HL-60 (cell line): Measurements from ENCODE around the gene ATP8B4.

Source experiments
- DNase-seq, 2 experiments: peaks; one replicate each; pipeline ENCODE4 v3.0.0-alpha.2; 2010 to 2020; ENCODE audit warnings: low read depth in 1 of 2, low spot score in 1 of 2
- H3K27ac ChIP-seq: fragments of 250-450 bp; sonication (Bioruptor Pico); replicated peaks from 2 replicates; pipeline ENCODE4 v1.5.1; 2020; ENCODE audit warnings: mild to moderate bottlenecking, moderate library complexity
- H3K27me3 ChIP-seq: fragments of 250-450 bp; sonication (Bioruptor Pico); 2 replicates; pipeline ENCODE4 v1.5.1; 2021; ENCODE audit warnings: mild to moderate bottlenecking, moderate library complexity; ENCODE audit not compliant: insufficient read depth, poor library complexity, severe bottlenecking
- H3K4me3 ChIP-seq: replicated peaks from 2 replicates; pipeline ENCODE4 v1.5.1; 2011; ENCODE audit warnings: mild to moderate bottlenecking, control low read depth, low read length; ENCODE audit not compliant: insufficient read depth
- GABPA ChIP-seq: IDR thresholded peaks from 2 replicates; pipeline ENCODE4 v1.6.1; 2012; ENCODE audit warnings: low read depth
- POLR2AphosphoS5 ChIP-seq: IDR thresholded peaks from 2 replicates; pipeline ENCODE4 v1.6.1; 2012; ENCODE audit warnings: low read depth
- SPI1 ChIP-seq: IDR thresholded peaks from 2 replicates; pipeline ENCODE4 v1.6.1; 2012; ENCODE audit warnings: low read depth, mild to moderate bottlenecking, borderline replicate concordance
- TF ChIP-seq, protein P1 (sequence below): IDR thresholded peaks from one replicate; pipeline ENCODE4 v1.5.1; 2011; ENCODE audit warnings: low read length, control low read depth, inconsistent platforms; ENCODE audit not compliant: insufficient read depth
- TF ChIP-seq, protein P2 (sequence below): IDR thresholded peaks from 2 replicates; pipeline ENCODE4 v1.6.1; 2012; ENCODE audit warnings: low read depth; ENCODE audit not compliant: insufficient replicate concordance

Gene ATP8B4

DNA sequence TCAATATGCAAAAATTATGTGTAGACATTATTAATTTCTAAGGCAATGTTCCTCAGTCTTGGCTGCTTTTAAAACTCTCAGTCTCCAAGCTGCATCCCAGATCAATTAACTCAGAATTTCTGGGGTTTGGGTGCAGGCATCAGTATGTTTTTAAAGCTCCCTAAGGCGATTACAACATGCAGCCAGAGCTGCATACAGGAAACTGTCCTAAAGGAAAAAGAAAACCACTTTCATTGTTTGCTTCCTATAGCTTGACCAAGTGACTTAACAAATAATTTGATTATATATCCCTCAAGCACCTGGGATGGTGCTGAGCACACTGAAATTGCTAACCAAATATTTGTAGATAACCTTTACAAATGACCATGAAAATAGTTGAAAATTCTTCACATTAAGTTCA lies 303.5 kb downstream of the ATP8B4 start:
- no peak for DNase-seq
- TF ChIP-seq GABPA = no peak
- TF ChIP-seq POLR2AphosphoS5 = no peak
- TF ChIP-seq, protein P1, sequence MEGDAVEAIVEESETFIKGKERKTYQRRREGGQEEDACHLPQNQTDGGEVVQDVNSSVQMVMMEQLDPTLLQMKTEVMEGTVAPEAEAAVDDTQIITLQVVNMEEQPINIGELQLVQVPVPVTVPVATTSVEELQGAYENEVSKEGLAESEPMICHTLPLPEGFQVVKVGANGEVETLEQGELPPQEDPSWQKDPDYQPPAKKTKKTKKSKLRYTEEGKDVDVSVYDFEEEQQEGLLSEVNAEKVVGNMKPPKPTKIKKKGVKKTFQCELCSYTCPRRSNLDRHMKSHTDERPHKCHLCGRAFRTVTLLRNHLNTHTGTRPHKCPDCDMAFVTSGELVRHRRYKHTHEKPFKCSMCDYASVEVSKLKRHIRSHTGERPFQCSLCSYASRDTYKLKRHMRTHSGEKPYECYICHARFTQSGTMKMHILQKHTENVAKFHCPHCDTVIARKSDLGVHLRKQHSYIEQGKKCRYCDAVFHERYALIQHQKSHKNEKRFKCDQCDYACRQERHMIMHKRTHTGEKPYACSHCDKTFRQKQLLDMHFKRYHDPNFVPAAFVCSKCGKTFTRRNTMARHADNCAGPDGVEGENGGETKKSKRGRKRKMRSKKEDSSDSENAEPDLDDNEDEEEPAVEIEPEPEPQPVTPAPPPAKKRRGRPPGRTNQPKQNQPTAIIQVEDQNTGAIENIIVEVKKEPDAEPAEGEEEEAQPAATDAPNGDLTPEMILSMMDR = no peak
- no peak for TF ChIP-seq SPI1
- TF ChIP-seq, protein P2, sequence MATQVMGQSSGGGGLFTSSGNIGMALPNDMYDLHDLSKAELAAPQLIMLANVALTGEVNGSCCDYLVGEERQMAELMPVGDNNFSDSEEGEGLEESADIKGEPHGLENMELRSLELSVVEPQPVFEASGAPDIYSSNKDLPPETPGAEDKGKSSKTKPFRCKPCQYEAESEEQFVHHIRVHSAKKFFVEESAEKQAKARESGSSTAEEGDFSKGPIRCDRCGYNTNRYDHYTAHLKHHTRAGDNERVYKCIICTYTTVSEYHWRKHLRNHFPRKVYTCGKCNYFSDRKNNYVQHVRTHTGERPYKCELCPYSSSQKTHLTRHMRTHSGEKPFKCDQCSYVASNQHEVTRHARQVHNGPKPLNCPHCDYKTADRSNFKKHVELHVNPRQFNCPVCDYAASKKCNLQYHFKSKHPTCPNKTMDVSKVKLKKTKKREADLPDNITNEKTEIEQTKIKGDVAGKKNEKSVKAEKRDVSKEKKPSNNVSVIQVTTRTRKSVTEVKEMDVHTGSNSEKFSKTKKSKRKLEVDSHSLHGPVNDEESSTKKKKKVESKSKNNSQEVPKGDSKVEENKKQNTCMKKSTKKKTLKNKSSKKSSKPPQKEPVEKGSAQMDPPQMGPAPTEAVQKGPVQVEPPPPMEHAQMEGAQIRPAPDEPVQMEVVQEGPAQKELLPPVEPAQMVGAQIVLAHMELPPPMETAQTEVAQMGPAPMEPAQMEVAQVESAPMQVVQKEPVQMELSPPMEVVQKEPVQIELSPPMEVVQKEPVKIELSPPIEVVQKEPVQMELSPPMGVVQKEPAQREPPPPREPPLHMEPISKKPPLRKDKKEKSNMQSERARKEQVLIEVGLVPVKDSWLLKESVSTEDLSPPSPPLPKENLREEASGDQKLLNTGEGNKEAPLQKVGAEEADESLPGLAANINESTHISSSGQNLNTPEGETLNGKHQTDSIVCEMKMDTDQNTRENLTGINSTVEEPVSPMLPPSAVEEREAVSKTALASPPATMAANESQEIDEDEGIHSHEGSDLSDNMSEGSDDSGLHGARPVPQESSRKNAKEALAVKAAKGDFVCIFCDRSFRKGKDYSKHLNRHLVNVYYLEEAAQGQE = no peak
- Histone ChIP-seq H3K27me3 (no peaks in the 10 kb centered on the region), H3K4me3 (no peak overlapping the region), H3K27ac (no peak overlapping the region)

DNA sequence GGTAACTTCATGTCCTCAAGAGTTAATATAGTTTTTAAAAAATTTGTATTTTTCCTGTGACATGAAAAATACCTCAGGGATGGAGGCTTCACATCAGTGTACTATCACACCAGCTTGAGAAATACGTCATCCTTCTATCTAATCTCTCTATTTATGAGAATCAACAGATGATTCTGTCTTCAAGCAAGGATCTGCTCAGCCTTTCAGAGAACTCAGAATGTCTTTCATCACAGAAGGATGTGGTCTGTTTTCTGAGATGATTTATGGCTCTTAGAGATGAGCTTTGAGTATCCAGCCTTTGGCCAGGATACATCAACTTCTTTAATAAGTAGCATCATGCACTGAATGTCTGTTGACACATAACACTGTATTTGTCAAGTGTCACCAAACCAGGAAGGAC lies 304.3 kb downstream of the ATP8B4 start:
- TF ChIP-seq GABPA (no peak), SPI1 (no peak)
- TF ChIP-seq, protein P2 = no peak
- no peak overlapping the region for H3K4me3 ChIP-seq
- no peaks in the 10 kb centered on the region for H3K27me3 ChIP-seq
- H3K27ac ChIP-seq = no peak overlapping the region
- DNase-seq = no peak

DNA sequence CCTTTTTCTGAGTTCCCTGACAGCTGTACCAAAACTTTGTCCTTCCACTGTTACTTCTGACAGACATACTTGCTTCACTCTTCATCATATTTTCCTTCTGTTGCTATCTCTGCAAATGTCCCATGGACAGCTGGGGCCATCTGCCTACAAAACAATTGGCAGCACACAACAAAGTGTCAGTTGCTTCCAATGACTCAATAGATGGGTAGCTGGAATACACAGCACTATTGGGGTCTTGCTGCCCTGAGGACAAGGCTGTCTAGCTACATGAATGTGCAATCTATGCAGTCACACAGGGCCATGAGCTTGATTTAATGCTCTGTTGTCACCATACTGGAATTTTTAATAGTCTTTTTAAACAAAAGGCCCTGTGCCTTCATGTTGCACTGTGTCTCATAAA lies 305.4 kb downstream of the ATP8B4 start:
- DNase-seq = no peak
- H3K27me3 ChIP-seq = no peaks in the 10 kb centered on the region
- H3K27ac ChIP-seq = no peak overlapping the region
- no peak overlapping the region for H3K4me3 ChIP-seq
- TF ChIP-seq, protein P2 = no peak
- TF ChIP-seq, protein P1 = no peak
- TF ChIP-seq GABPA (no peak), SPI1 (no peak), POLR2AphosphoS5 (no peak)

DNA sequence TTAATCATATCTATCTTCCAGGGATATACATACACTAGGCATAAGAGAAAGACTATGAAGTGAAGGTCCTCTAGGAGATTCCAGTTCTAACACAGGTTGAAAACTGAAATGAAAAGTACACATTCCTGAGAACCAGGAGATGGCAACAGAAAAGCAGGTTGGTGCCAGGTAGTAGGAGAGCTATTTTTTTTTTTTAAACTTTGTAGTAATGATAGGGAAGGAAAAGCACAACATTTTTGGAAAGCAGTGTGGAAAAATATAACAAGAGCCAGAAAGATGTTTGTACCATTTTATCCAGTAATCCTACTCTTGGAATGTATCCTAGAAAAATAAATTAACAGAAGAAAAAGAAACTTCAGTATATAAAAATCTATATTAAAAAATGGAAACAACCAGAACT lies 308.3 kb downstream of the ATP8B4 start:
- no peak overlapping the region for H3K4me3 ChIP-seq
- no peak overlapping the region for H3K27ac ChIP-seq
- TF ChIP-seq, protein P2 = no peak
- TF ChIP-seq SPI1 (no peak), POLR2AphosphoS5 (no peak)
- DNase-seq = no peak
- H3K27me3 ChIP-seq = no peaks in the 10 kb centered on the region
